OCI-LY3 (cell line): ENCODE data around the gene DCDC2.
"Not testable (repeated sequence)": the region's sequence is repeated elsewhere in the genome, so short reads cannot be mapped to it uniquely, and the experiment has no call there.

Experiments
- H2AFZ ChIP-seq: fragments of 200-600, 300-600 bp; shearing (Covaris generic); 2 replicates; pipeline ENCODE4 v1.6.0; 2014; ENCODE audit warnings: antibody characterized with exemption, low read depth, low read length
- H3K27ac ChIP-seq: fragments of 200-600, 300-600 bp; sonication (generic); 2 replicates; pipeline ENCODE4 v1.5.1; 2014; ENCODE audit warnings: mild to moderate bottlenecking, low read length, moderate library complexity, mixed read lengths
- H3K27me3 ChIP-seq: fragments of 200-600, 300-600 bp; sonication (generic); 2 replicates; pipeline ENCODE4 v1.6.1; 2014; ENCODE audit warnings: low read depth, low read length, mixed read lengths
- H3K36me3 ChIP-seq: fragments of 200-600, 300-600 bp; sonication (generic); replicated peaks from 2 replicates; pipeline ENCODE3; 2014; ENCODE audit warnings: low read depth, low read length, mixed read lengths
- H3K4me1 ChIP-seq: fragments of 300-600, 200-600 bp; sonication (generic); 2 replicates; pipeline ENCODE4 v1.6.1; 2014; ENCODE audit warnings: low read length, mixed read lengths
- H3K4me2 ChIP-seq: fragments of 200-600, 300-600 bp; sonication (generic); 2 replicates; pipeline ENCODE4 v1.6.1; 2014; ENCODE audit warnings: low read length, mixed read lengths
- H3K4me3 ChIP-seq: fragments of 300-600, 200-600 bp; sonication (generic); 2 replicates; pipeline ENCODE4 v1.5.1; 2014; ENCODE audit warnings: antibody characterized with exemption, mild to moderate bottlenecking, low read length, moderate library complexity
- H3K79me2 ChIP-seq: fragments of 300-600, 200-600 bp; shearing (Covaris generic); 2 replicates; pipeline ENCODE4 v1.6.1; 2014; ENCODE audit warnings: mild to moderate bottlenecking, low read length, mixed read lengths
- H3K9ac ChIP-seq: fragments of 300-600, 200-600 bp; shearing (Covaris generic); 2 replicates; pipeline ENCODE4 v1.6.0; 2014; ENCODE audit warnings: mild to moderate bottlenecking, low read length, moderate library complexity
- H3K9me3 ChIP-seq: fragments of 200-600, 300-600 bp; shearing (Covaris generic); 2 replicates; pipeline ENCODE4 v1.6.1; 2014; ENCODE audit warnings: low read length, mixed read lengths; ENCODE audit not compliant: insufficient read depth
- H4K20me1 ChIP-seq: fragments of 200-600, 300-600 bp; sonication (generic); 2 replicates; pipeline ENCODE4 v1.6.1; 2016; ENCODE audit warnings: low read length, mixed read lengths; ENCODE audit not compliant: insufficient read depth
- EZH2phosphoT487 ChIP-seq: fragments of 200-600 bp; shearing (Covaris generic); IDR thresholded peaks from 2 replicates; pipeline ENCODE4 v1.6.1; 2018; ENCODE audit warnings: antibody characterized with exemption, mixed run types, low read depth
- TF ChIP-seq, protein P1 (sequence below): fragments of 200-600, 300-600 bp; sonication (generic); IDR thresholded peaks from 2 replicates; pipeline ENCODE4 v1.5.1; 2014; ENCODE audit warnings: antibody characterized with exemption, low read length, low read depth

Gene DCDC2

GRCh38 chr6:24251339-24251738, 106.5 kb downstream of the DCDC2 start:
- H3K4me3 ChIP-seq: no peak overlapping the region
- H3K4me2 ChIP-seq: no peak overlapping the region
- H4K20me1 ChIP-seq: no peaks in the 10 kb centered on the region
- no peaks in the 10 kb centered on the region for H3K27me3 ChIP-seq
- no peaks in the 10 kb centered on the region for H3K4me1 ChIP-seq
- no peaks in the 10 kb centered on the region for H3K79me2 ChIP-seq
- H2AFZ ChIP-seq: no peak overlapping the region
- no peaks in the 10 kb centered on the region for H3K36me3 ChIP-seq
- no peak for TF ChIP-seq EZH2phosphoT487
- TF ChIP-seq, protein P1, sequence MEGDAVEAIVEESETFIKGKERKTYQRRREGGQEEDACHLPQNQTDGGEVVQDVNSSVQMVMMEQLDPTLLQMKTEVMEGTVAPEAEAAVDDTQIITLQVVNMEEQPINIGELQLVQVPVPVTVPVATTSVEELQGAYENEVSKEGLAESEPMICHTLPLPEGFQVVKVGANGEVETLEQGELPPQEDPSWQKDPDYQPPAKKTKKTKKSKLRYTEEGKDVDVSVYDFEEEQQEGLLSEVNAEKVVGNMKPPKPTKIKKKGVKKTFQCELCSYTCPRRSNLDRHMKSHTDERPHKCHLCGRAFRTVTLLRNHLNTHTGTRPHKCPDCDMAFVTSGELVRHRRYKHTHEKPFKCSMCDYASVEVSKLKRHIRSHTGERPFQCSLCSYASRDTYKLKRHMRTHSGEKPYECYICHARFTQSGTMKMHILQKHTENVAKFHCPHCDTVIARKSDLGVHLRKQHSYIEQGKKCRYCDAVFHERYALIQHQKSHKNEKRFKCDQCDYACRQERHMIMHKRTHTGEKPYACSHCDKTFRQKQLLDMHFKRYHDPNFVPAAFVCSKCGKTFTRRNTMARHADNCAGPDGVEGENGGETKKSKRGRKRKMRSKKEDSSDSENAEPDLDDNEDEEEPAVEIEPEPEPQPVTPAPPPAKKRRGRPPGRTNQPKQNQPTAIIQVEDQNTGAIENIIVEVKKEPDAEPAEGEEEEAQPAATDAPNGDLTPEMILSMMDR: no peak
- no peaks in the 10 kb centered on the region for H3K9me3 ChIP-seq
- H3K9ac ChIP-seq: no peak overlapping the region
- H3K27ac ChIP-seq: no peak overlapping the region

GRCh38 chr6:24249926-24250325, 107.9 kb downstream of the DCDC2 start:
- Histone ChIP-seq H4K20me1 (no peaks in the 10 kb centered on the region), H3K9me3 (no peaks in the 10 kb centered on the region), H3K79me2 (no peaks in the 10 kb centered on the region), H3K4me1 (no peaks in the 10 kb centered on the region), H3K4me3 (no peak overlapping the region), H3K27ac (no peak overlapping the region), H3K9ac (no peak overlapping the region), H3K4me2 (no peak overlapping the region), H3K36me3 (no peaks in the 10 kb centered on the region), H2AFZ (no peak overlapping the region), H3K27me3 (no peaks in the 10 kb centered on the region)
- no peak for TF ChIP-seq EZH2phosphoT487
- TF ChIP-seq, protein P1: no peak

DNA sequence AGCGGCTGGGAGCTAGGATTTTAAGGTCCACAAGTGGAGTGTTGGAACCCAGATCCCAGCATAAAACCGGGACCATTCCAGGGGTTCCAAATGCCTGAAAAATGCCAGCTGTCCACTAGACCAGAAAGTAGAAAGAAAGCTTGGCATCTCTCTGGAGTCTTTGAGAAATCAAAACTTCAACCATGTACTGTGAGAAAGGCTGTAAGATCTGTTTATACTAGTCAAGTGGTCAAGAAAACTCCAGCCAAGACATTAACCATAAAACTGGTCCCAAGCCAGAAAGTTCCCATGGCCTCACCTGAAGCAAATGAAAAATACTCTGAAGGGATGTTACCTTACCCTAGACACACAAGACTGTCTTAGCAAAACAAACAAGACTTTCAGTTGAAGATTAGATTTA, 112.6 kb downstream of the DCDC2 start:
- Histone ChIP-seq H3K79me2 (no peaks in the 10 kb centered on the region), H3K36me3 (no peaks in the 10 kb centered on the region), H3K4me3 (no peak overlapping the region), H3K27me3 (no peaks in the 10 kb centered on the region), H3K9me3 (no peaks in the 10 kb centered on the region), H3K27ac (no peak overlapping the region), H3K9ac (no peak overlapping the region), H3K4me1 (no peaks in the 10 kb centered on the region), H3K4me2 (no peak overlapping the region), H4K20me1 (no peaks in the 10 kb centered on the region), H2AFZ (no peak overlapping the region)
- TF ChIP-seq, protein P1: no peak
- no peak for TF ChIP-seq EZH2phosphoT487

- H3K9me3 ChIP-seq: no peaks in the 10 kb centered on the region
- TF ChIP-seq, protein P1: no peak
- TF ChIP-seq EZH2phosphoT487: no peak
Measured at GRCh38 chr6:24242924-24243323, 114.9 kb downstream of the DCDC2 start.

DNA sequence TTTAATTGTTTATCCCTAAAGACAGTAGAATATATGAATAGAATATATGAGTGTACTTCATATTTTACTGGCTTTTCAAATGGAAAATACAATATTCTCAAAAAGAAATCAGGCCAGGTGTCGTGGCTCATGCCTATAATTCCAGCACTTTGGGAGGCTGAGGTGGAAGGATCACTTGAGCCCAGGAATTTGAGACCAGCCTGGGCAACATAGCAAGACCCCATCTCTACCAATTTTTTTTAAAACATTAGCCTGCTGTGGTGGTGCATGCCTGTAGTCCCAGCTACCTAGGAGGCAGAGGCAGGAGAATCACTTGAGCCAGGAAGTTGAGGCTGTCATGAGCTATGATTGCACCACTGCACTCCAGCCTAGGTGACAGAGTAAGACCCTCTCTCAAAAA, 116.1 kb downstream of the DCDC2 start:
- H3K4me3 ChIP-seq, H2AFZ ChIP-seq, H3K27ac ChIP-seq, H3K27me3 ChIP-seq, H3K9me3 ChIP-seq, H3K79me2 ChIP-seq, H3K9ac ChIP-seq, H3K36me3 ChIP-seq, H4K20me1 ChIP-seq, H3K4me1 ChIP-seq, H3K4me2 ChIP-seq: not testable (repeated sequence)

More at GRCh38 chr6:24242924-24243323, 114.9 kb downstream of the DCDC2 start:
- Histone ChIP-seq H4K20me1 (no peaks in the 10 kb centered on the region), H3K4me3 (no peak overlapping the region), H3K79me2 (no peaks in the 10 kb centered on the region), H2AFZ (no peak overlapping the region), H3K4me1 (no peaks in the 10 kb centered on the region), H3K27ac (no peak overlapping the region), H3K27me3 (no peaks in the 10 kb centered on the region), H3K9ac (no peak overlapping the region), H3K36me3 (no peaks in the 10 kb centered on the region), H3K4me2 (no peak overlapping the region)
